Stimulated activated CD4-positive, alpha-beta T cell treated with anti-CD3 and anti-CD28 coated beads, Interleukin-12 subunit alpha, Interleukin-12 subunit beta, amount 100 ng/mL, for 4 hours (primary cell): ENCODE results near the gene TDG.

Source experiments
- DNase-seq: peaks from one replicate; pipeline ENCODE4 v3.0.0-alpha.2; 2020

The TDG gene

GRCh38 chr12:103965590-103966504 is at the start of gene TDG:
Gene TDG, plus strand, starts transcription at chr12:103965872. Its CDS starts 166 bp downstream, at chr12:103966038.
- DNase-seq, result peak; percentile 94

- DNase-seq, result no peak
Observed at GRCh38 chr12:103917873-103918272, 47.8 kb upstream of the TDG start.

DNA sequence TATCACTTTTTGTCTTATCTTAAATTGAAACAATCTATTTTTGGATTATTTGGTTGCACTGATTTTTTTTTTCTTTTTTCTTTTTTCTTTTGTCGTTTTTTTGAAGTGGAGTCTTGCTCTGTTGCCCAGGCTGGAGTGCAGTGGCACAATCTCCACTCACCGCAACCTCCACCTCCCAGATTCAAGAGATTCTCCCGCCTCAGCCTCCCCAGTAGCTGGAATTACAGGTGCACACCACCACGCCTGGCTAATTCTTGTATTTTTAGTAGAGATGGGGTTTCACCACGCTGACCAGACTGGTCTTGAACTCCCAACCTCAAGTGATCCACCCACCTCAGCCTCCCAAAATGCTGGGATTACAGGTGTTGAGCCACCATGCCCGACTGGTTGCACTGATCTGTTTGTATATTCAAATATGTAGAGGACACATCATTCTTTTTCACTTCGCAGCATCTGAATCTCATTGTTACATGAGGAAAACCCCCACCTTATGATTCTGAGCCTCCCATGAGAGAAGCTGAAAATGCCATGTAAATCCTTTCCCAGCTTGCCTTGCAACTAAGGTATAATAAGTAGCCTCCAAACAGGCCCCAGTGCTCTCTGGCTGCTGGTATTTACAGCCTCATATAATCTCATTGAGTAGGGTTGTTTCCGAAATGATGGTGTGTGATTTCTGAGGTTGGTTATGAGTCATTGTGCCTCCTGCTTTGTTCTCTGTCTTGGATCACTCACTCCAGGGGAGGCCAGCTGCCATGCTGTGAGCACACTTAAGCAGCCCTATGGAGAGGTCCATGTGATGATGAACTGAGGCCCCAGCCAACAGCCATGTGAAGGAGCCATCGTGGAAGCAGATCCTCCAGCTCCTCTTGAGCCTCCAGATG is 40.7 kb upstream of the TDG start:
- DNase-seq, result peak; percentile 17

DNA sequence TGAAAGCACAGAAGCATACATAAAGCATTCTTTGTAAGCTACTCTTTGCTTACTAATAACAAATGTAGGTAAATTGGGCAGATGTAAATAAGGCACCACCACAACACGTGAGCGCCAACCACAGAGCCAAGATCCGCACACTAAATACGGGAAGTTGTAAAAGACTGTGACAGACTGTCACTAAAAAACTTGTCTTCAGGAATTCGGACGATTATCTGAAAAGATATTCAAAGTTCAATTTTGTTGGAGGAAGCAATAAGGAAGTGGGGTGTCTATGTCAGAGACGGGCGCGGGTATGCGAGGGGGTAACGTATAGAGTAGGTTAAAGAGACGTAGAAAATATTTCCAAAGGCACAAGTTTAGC is 37.0 kb upstream of the TDG start:
- peak; percentile 17 for DNase-seq

- peak; percentile 65 for DNase-seq
Observed at GRCh38 chr12:103929046-103929783, 36.5 kb upstream of the TDG start.

- no peak for DNase-seq
Observed at GRCh38 chr12:103929784-103930033, 36.0 kb upstream of the TDG start.

- peak; percentile 99 for DNase-seq
Observed at GRCh38 chr12:103930034-103930786, 35.5 kb upstream of the TDG start, which contains the start of gene HSP90B1. Gene HSP90B1, plus strand, starts transcription at chr12:103930410. Its CDS starts 106 bp downstream, at chr12:103930516.

DNA sequence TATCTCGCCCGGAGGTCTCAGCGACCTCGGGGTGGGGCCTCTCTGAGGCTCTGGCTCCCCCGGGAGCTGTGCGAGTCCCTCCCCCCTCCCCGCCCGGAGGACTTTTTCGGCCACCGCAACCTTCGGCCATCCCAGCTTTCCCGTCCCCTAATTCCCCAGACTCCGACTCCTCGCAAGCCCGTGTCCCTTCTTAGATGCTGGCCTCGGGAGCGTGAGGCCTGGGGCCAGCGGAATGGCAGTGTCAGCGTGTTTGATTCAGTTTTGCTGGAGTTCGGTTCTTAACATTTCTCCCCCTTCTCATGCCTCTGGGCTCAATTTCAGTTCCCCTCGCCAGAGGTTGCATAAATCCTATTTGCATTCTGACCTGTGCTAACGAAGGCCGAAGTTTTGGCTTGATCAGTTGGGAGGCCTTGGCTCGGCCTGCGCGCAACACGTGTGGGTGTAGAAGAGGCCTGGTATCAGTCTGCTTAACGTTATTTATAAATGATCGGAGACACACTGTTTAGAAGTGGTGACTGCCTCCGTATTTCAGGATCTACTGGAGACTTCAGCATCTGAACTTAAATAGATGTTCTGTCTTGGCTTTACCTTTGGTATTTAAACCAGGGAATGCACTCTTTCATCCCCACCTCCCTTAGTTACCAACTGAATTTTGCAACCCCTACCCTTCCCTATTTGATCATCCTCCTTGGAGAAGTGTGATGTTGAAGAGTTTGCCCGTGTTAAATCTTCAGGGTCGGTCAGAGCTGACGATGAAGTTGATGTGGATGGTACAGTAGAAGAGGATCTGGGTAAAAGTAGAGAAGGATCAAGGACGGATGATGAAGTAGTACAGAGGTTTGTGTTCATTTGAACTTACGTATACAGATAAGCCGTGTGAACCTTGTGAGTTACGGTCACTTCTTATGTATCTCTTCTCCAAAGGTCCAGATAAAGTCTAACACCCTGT is 34.6 kb upstream of the TDG start:
- DNase-seq, result peak; percentile 40

DNA sequence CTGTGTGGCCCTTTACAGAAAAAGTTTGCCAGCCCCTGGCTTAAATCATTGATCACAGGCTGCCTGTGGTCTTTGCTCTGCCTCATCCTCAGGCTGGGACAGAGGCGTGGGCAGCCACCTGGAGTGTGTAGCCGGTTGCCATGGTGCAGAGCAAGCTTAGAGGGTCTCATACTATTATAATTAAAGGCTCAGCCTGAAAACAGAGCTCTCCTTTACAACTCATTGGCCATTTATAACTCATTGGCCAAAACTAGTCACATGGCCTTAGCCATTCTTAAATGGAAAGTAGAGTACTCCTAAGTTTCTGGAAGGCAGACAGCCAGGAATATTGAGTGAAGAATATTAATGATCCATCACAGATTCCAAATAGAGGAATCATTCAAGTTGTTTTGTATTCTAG is 32.4 kb upstream of the TDG start:
- no peak for DNase-seq

GRCh38 chr12:103936679-103937078 is 29.0 kb upstream of the TDG start:
- no peak for DNase-seq

- DNase-seq, result no peak
Observed at GRCh38 chr12:103944964-103945363, 20.7 kb upstream of the TDG start.

- no peak for DNase-seq
Observed at GRCh38 chr12:103947871-103948555, 17.7 kb upstream of the TDG start.

GRCh38 chr12:103948746-103949406 is 16.8 kb upstream of the TDG start:
- DNase-seq, result no peak

GRCh38 chr12:103952497-103952896 is 13.2 kb upstream of the TDG start:
- DNase-seq, result no peak

GRCh38 chr12:103955811-103956508 is 9.7 kb upstream of the TDG start:
- DNase-seq, result no peak

DNA sequence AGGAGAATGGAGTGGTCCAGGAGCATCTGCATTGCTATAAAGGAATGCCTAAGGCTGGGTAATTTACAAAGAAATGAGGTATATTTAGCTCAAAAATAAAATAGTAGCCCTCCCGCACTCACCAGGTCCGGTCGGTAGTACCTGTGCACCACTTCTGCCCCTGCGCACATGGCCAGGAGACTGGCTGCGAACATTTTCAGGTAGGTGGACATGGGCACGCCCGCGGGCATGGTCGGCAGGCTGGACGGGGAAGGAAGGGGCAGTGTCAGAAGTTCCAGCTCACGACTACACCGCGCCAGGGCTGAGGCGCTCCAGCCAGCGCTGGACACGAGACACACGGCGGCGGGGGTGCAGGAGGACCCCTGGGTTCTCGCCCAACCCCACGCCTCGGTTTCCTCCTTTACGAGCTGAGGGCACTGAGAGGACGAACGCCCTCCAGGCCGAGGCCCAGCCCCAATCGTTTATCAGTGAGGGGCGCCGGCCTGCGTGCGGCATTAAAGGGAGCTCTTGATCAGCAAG is 9.1 kb upstream of the TDG start:
- DNase-seq, result no peak

GRCh38 chr12:103957865-103958388 is 7.7 kb upstream of the TDG start:
- DNase-seq, result no peak

GRCh38 chr12:103958621-103959020 is 7.1 kb upstream of the TDG start:
- DNase-seq, result no peak
